H1 (cell line): Measurements from ENCODE around the gene SLC8A1. TPM values are rescaled to one million over a fixed set of nuclear protein-coding genes. Genes with fewer than 3 reads are reported as not detected.

Source experiments
- CTCF ChIA-PET: fragments of 300-600 bp; sonication (Branson Sonifier 250); formaldehyde crosslinking; loops from one replicate; lab custom pipeline; 2021; ENCODE audit not compliant: partially characterized antibody; lab: Charles Lee
- POLR2A ChIA-PET: fragments of 300-600 bp; sonication (Branson Sonifier 250); formaldehyde crosslinking; loops from one replicate; lab custom pipeline; 2021; ENCODE audit warnings: inconsistent platforms; ENCODE audit not compliant: partially characterized antibody; lab: Charles Lee
- DNase-seq, 2 experiments: peaks; one replicate each; pipeline versions ENCODE4 v3.0.0 to v3.0.0-alpha.2; 2010 to 2022; ENCODE audit warnings: low spot score in 2 of 2, low read depth in 1 of 2, mixed read lengths in 1 of 2
- FAIRE-seq: peaks from 2 replicates; lab custom pipeline; 2011; peaks lifted over from hg19 to GRCh38; lab: Jason Lieb, UNC
- H2AFZ ChIP-seq: 2 replicates; pipeline ENCODE4 v1.8.1; 2012; ENCODE audit warnings: low read length, inconsistent platforms
- H2AK5ac ChIP-seq: 2 replicates; pipeline ENCODE4 v1.6.1; 2013; ENCODE audit warnings: low read depth, low read length
- H2BK120ac ChIP-seq: replicated peaks from 2 replicates; pipeline ENCODE3; 2013; ENCODE audit warnings: low read depth, low read length, inconsistent platforms
- H2BK12ac ChIP-seq: 2 replicates; pipeline ENCODE4 v1.6.1; 2013; ENCODE audit warnings: low read depth, low read length
- H2BK15ac ChIP-seq: 2 replicates; pipeline ENCODE4 v1.6.1; 2013; ENCODE audit warnings: low read length
- H2BK20ac ChIP-seq: 2 replicates; pipeline ENCODE4 v1.6.1; 2013; ENCODE audit warnings: low read length
- H2BK5ac ChIP-seq: 2 replicates; pipeline ENCODE4 v1.6.1; 2013; ENCODE audit warnings: low read depth, low read length
- H3K14ac ChIP-seq: 2 replicates; pipeline ENCODE4 v1.6.1; 2013; ENCODE audit warnings: inconsistent platforms; ENCODE audit not compliant: insufficient read length
- H3K18ac ChIP-seq: 2 replicates; pipeline ENCODE4 v1.6.1; 2013; ENCODE audit warnings: low read length; ENCODE audit errors: extremely low read depth
- H3K23ac ChIP-seq: 2 replicates; pipeline ENCODE4 v1.6.1; 2013; ENCODE audit warnings: inconsistent platforms; ENCODE audit not compliant: insufficient read length
- H3K23me2 ChIP-seq: 2 replicates; pipeline ENCODE4 v1.6.1; 2013; ENCODE audit warnings: low read depth, low read length
- H3K27ac ChIP-seq: 2 replicates; pipeline ENCODE4 v1.6.1; 2011; ENCODE audit warnings: low read depth, low read length, inconsistent platforms
- H3K27me3 ChIP-seq, 4 experiments: replicated peaks in 1 of 4; 1 replicate in 1 of 4; 2 replicates in 3 of 4; pipeline versions ENCODE4 v1.6.1 to v1.8.1; 2011 to 2013; ENCODE audit warnings: low read length in 3 of 4, mild to moderate bottlenecking in 3 of 4, inconsistent platforms in 2 of 4, mixed read lengths in 2 of 4, moderate library complexity in 1 of 4; ENCODE audit not compliant: control insufficient read depth in 3 of 4, insufficient read depth in 3 of 4; ENCODE audit errors: extremely low read depth in 1 of 4
- H3K36me3 ChIP-seq, 4 experiments: 2 replicates each; pipeline versions ENCODE4 v1.6.1 to v1.8.1; 2011 to 2013; ENCODE audit warnings: mild to moderate bottlenecking in 4 of 4, low read length in 3 of 4, moderate library complexity in 2 of 4, control low read depth in 1 of 4, inconsistent platforms in 1 of 4; ENCODE audit not compliant: insufficient read depth in 4 of 4, control insufficient read depth in 2 of 4
- H3K4ac ChIP-seq: replicated peaks from 2 replicates; pipeline ENCODE3; 2013; ENCODE audit warnings: low read length, low read depth, mixed read lengths, inconsistent platforms; ENCODE audit not compliant: insufficient read length
- H3K4me1 ChIP-seq, 4 experiments: replicated peaks in 1 of 4; 1 replicate in 1 of 4; 2 replicates in 3 of 4; pipeline versions ENCODE4 v1.6.1 to v1.8.1; 2011 to 2013; ENCODE audit warnings: low read length in 3 of 4, inconsistent platforms in 2 of 4, mixed read lengths in 1 of 4; ENCODE audit not compliant: insufficient read depth in 4 of 4, control insufficient read depth in 3 of 4
- H3K4me2 ChIP-seq, 2 experiments: 2 replicates each; pipeline versions ENCODE4 v1.6.1 to v1.8.1; 2011 to 2013; ENCODE audit warnings: low read depth in 2 of 2, low read length in 2 of 2, control low read depth in 1 of 2, inconsistent platforms in 1 of 2, mild to moderate bottlenecking in 1 of 2; ENCODE audit not compliant: insufficient read depth in 1 of 2
- H3K4me3 ChIP-seq, 4 experiments: fragments of 200-600, 300-600 bp in 1 of 4; sonication (generic), shearing (Covaris generic), sonication (Bioruptor Twin) in 1 of 4; 2 replicates each; pipeline versions ENCODE4 v1.5.1 to v1.8.1; 2011 to 2016; ENCODE audit warnings: low read length in 4 of 4, low read depth in 3 of 4, control low read depth in 2 of 4, inconsistent platforms in 2 of 4, mild to moderate bottlenecking in 2 of 4, mixed read lengths in 1 of 4, moderate library complexity in 1 of 4; ENCODE audit not compliant: insufficient read depth in 2 of 4; ENCODE audit errors: extremely low read depth in 1 of 4
- H3K56ac ChIP-seq: replicated peaks from 2 replicates; pipeline ENCODE3; 2013; ENCODE audit warnings: low read depth, mild to moderate bottlenecking, mixed read lengths, low read length, inconsistent platforms; ENCODE audit not compliant: insufficient read length
- H3K79me1 ChIP-seq: 2 replicates; pipeline ENCODE4 v1.6.1; 2013; ENCODE audit warnings: low read depth, low read length, control low read depth
- H3K79me2 ChIP-seq, 2 experiments: 2 replicates each; pipeline versions ENCODE4 v1.6.1 to v1.8.1; 2012 to 2013; ENCODE audit warnings: low read length in 2 of 2, mild to moderate bottlenecking in 2 of 2, inconsistent platforms in 1 of 2; ENCODE audit not compliant: insufficient read depth in 2 of 2, control insufficient read depth in 1 of 2
- H3K9ac ChIP-seq, 4 experiments: replicated peaks in 1 of 4; 1 replicate in 1 of 4; 2 replicates in 3 of 4; pipeline versions ENCODE4 v1.6.1 to v1.8.1; 2011 to 2013; ENCODE audit warnings: low read depth in 3 of 4, low read length in 3 of 4, control low read depth in 2 of 4, mild to moderate bottlenecking in 2 of 4, moderate library complexity in 2 of 4, inconsistent platforms in 1 of 4; ENCODE audit errors: extremely low read depth in 1 of 4
- H3K9me3 ChIP-seq, 2 experiments: 2 replicates each; pipeline versions ENCODE4 v1.6.1 to v1.8.1; 2012 to 2013; ENCODE audit warnings: mild to moderate bottlenecking in 2 of 2, moderate library complexity in 2 of 2, control low read depth in 1 of 2, inconsistent platforms in 1 of 2, low read depth in 1 of 2, low read length in 1 of 2, mixed read lengths in 1 of 2; ENCODE audit not compliant: insufficient read depth in 2 of 2
- H4K20me1 ChIP-seq, 2 experiments: replicated peaks in 1 of 2; 2 replicates each; pipeline versions ENCODE3 to v1.8.1; 2011 to 2013; ENCODE audit warnings: inconsistent platforms in 2 of 2, low read length in 2 of 2, mild to moderate bottlenecking in 1 of 2; ENCODE audit not compliant: insufficient read depth in 2 of 2, control insufficient read depth in 1 of 2
- H4K5ac ChIP-seq: 2 replicates; pipeline ENCODE4 v1.6.1; 2013; ENCODE audit warnings: low read length, low read depth, mixed read lengths, inconsistent platforms; ENCODE audit not compliant: insufficient read length
- H4K8ac ChIP-seq: 2 replicates; pipeline ENCODE4 v1.8.0; 2013; ENCODE audit warnings: mild to moderate bottlenecking, moderate library complexity, low read length, inconsistent platforms; ENCODE audit not compliant: insufficient read depth; ENCODE audit errors: extremely low read depth
- H4K91ac ChIP-seq: replicated peaks from 2 replicates; pipeline ENCODE3; 2013; ENCODE audit warnings: low read length, mixed read lengths, inconsistent platforms; ENCODE audit not compliant: insufficient read length
- BRCA1 ChIP-seq: IDR thresholded peaks from 2 replicates; pipeline ENCODE4 v1.6.1; 2012; ENCODE audit warnings: low read depth, low read length, improper control_type of control experiment
- EGR1 ChIP-seq: IDR thresholded peaks from 2 replicates; pipeline ENCODE4 v1.6.1; 2011; ENCODE audit warnings: low read depth, low read length, borderline replicate concordance
- KDM1A ChIP-seq: fragments of 200-600, 300-600 bp; sonication (generic); IDR thresholded peaks from 2 replicates; pipeline ENCODE4 v1.7.1; 2016; ENCODE audit warnings: mild to moderate bottlenecking, low read length, borderline replicate concordance
- MAFK ChIP-seq: IDR thresholded peaks from 2 replicates; pipeline ENCODE4 v1.6.1; 2012; ENCODE audit warnings: low read depth, mild to moderate bottlenecking, improper control_type of control experiment, low read length
- PHF8 ChIP-seq: fragments of 200-600 bp; sonication (generic); conservative IDR thresholded peaks from 2 replicates; pipeline ENCODE4 v1.7.1; 2012; ENCODE audit warnings: low read depth, mild to moderate bottlenecking, inconsistent platforms, low read length, moderate library complexity
- POLR2A ChIP-seq, 2 experiments: IDR thresholded peaks; 1 replicate in 1 of 2; 2 replicates in 1 of 2; pipeline ENCODE4 v1.6.1; 2011; ENCODE audit warnings: low read depth in 2 of 2, low read length in 2 of 2, mild to moderate bottlenecking in 2 of 2; ENCODE audit errors: control extremely low read depth in 1 of 2
- POU5F1 ChIP-seq: IDR thresholded peaks from 2 replicates; pipeline ENCODE4 v1.6.1; 2011; ENCODE audit warnings: low read depth, mild to moderate bottlenecking, low read length, moderate library complexity
- RAD21 ChIP-seq, 2 experiments: IDR thresholded peaks in 1 of 2; conservative IDR thresholded peaks in 1 of 2; 2 replicates each; pipeline ENCODE4 v1.6.1; 2011; ENCODE audit warnings: low read depth in 2 of 2, low read length in 2 of 2, improper control_type of control experiment in 1 of 2, inconsistent platforms in 1 of 2, mild to moderate bottlenecking in 1 of 2, moderate library complexity in 1 of 2
- RXRA ChIP-seq: IDR thresholded peaks from 2 replicates; pipeline ENCODE4 v1.6.1; 2011; ENCODE audit warnings: low read depth, mild to moderate bottlenecking, low read length, moderate library complexity; ENCODE audit not compliant: insufficient read depth
- SP2 ChIP-seq: IDR thresholded peaks from 2 replicates; pipeline ENCODE4 v1.6.1; 2012; ENCODE audit warnings: mild to moderate bottlenecking, low read length, inconsistent platforms
- YY1 ChIP-seq: IDR thresholded peaks from 2 replicates; pipeline ENCODE4 v1.6.1; 2011; ENCODE audit warnings: low read depth, mild to moderate bottlenecking, low read length
- ZNF274 ChIP-seq: IDR thresholded peaks from 2 replicates; pipeline ENCODE4 v1.7.0; 2012; ENCODE audit warnings: low read length, borderline replicate concordance; ENCODE audit errors: extremely low read depth
- WGBS, 2 experiments: shearing (Covaris generic) in 1 of 2; methylation state at CpG; one replicate each; pipeline versions ENCODE4 v1.1.6 to v1.1.7; 2013 to 2015; ENCODE audit warnings: low lambda C conversion rate in 2 of 2, mixed read lengths in 2 of 2, inconsistent platforms in 1 of 2, low coverage in 1 of 2, missing lambda C conversion rate in 1 of 2; ENCODE audit not compliant: insufficient replicate concordance in 2 of 2, insufficient coverage in 1 of 2, insufficient read length in 1 of 2; ENCODE audit errors: extremely low coverage in 1 of 2, missing lambda C conversion rate in 1 of 2; 5-methylcytosine and 5-hydroxymethylcytosine counted together
- polyA plus RNA-seq, 7 experiments: library from polyadenylated mRNA; depleted of rRNA in 3 of 7; stranded (reverse) in 5 of 7; unstranded in 2 of 7; fragments of >200 nt in 5 of 7; fragments of 200-250 nt in 2 of 7; gene quantifications; 1 replicate in 5 of 7; 2 replicates in 1 of 7; 4 replicates in 1 of 7; pipeline versions ENCODE4 v1.2.1 to v1.2.3, GENCODE V29; 2011 to 2013; ENCODE audit warnings: missing spikeins in 2 of 7, mixed read lengths in 2 of 7
- total RNA-seq: library from RNA; stranded (reverse); fragmentation: NEBNext Ultra II Directional; extraction: Animal tissue kit (Norgen Biotek cat#: 25700); gene quantifications from 2 replicates; pipeline ENCODE4 v1.2.1, GENCODE V29; 2021

The SLC8A1 gene
- total and polyA plus RNA-seq, 2 of the 8 experiments (the other 6 are each of a cell fraction or from before 2014, with no cell fraction given), result 0.68 to 3.6 TPM

GRCh38 chr2:40190457-40190856 is 261.4 kb downstream of the SLC8A1 start:
- no peak for FAIRE-seq
- H3K23ac ChIP-seq, result no peak overlapping the region
- no peak overlapping the region for H2BK120ac ChIP-seq
- H4K20me1 ChIP-seq, result no peaks in the 10 kb centered on the region
- no peak overlapping the region for H3K4me2 ChIP-seq
- H2AK5ac ChIP-seq, result no peak overlapping the region
- H3K79me2 ChIP-seq, result no peaks in the 10 kb centered on the region
- H3K9ac ChIP-seq, result no peak overlapping the region
- ChIA-PET CTCF (no interaction called here), POLR2A (no interaction called here)
- H3K27me3 ChIP-seq, result no peaks in the 10 kb centered on the region
- DNase-seq, result no peak
- H2BK5ac ChIP-seq, result no peak overlapping the region
- H3K18ac ChIP-seq, result no peak overlapping the region
- no peak overlapping the region for H4K91ac ChIP-seq
- H2BK15ac ChIP-seq, result no peak overlapping the region
- H3K4me3 ChIP-seq, result no peak overlapping the region
- H2AFZ ChIP-seq, result no peak overlapping the region; the same call in 1 of the 2 replicates
- no peaks in the 10 kb centered on the region for H3K23me2 ChIP-seq
- WGBS, 2 experiments, result 90% methylated on average over 5 of the region's 5 CpGs; no CpG with 5 or more reads in 1 of the 2 experiments
- H4K8ac ChIP-seq, result no peak overlapping the region
- no peaks in the 10 kb centered on the region for H3K36me3 ChIP-seq
- H2BK20ac ChIP-seq, result no peak overlapping the region
- no peak overlapping the region for H2BK12ac ChIP-seq
- no peak overlapping the region for H3K4ac ChIP-seq
- no peak overlapping the region for H3K56ac ChIP-seq
- no peaks in the 10 kb centered on the region for H3K9me3 ChIP-seq
- H4K5ac ChIP-seq, result no peak overlapping the region
- H3K27ac ChIP-seq, result no peak overlapping the region
- H3K79me1 ChIP-seq, result no peaks in the 10 kb centered on the region
- H3K4me1 ChIP-seq, result peaks cover 0 to 4% (median 0%) of the 10 kb centered on the region in 4 experiments; a peak in 2 of 7 replicates
- H3K14ac ChIP-seq, result no peak overlapping the region
- no peak for TF ChIP-seq BRCA1
- no peak for TF ChIP-seq POLR2A (IDR thresholded peaks at IDR 0.05; ENCODE audit: control extremely low read depth in 1 of 2, low read depth in 2 of 2, low read length in 2 of 2)
- no peak for TF ChIP-seq RAD21 (IDR thresholded peaks at IDR 0.05 in 1 of 2, conservative IDR thresholded peaks at IDR 0.05 in 1 of 2; ENCODE audit: low read depth in 2 of 2, low read length in 2 of 2)
- no peak for TF ChIP-seq ZNF274
- no peak for TF ChIP-seq YY1
- no peak for TF ChIP-seq RXRA
- TF ChIP-seq MAFK, result no peak
- no peak for TF ChIP-seq KDM1A
- no peak for TF ChIP-seq EGR1
- TF ChIP-seq PHF8, result no peak
- TF ChIP-seq SP2, result no peak
- TF ChIP-seq POU5F1, result no peak
